Measurements from ENCODE around the gene UFC1. TPM values are rescaled to one million over a fixed set of nuclear protein-coding genes. Genes with fewer than 3 reads are reported as not detected.

Gene UFC1
- total and polyA plus RNA-seq, 2 of the 13 experiments (the other 11 are each of a cell fraction or from before 2014, with no cell fraction given): 72.8 to 85.2 TPM

DNA sequence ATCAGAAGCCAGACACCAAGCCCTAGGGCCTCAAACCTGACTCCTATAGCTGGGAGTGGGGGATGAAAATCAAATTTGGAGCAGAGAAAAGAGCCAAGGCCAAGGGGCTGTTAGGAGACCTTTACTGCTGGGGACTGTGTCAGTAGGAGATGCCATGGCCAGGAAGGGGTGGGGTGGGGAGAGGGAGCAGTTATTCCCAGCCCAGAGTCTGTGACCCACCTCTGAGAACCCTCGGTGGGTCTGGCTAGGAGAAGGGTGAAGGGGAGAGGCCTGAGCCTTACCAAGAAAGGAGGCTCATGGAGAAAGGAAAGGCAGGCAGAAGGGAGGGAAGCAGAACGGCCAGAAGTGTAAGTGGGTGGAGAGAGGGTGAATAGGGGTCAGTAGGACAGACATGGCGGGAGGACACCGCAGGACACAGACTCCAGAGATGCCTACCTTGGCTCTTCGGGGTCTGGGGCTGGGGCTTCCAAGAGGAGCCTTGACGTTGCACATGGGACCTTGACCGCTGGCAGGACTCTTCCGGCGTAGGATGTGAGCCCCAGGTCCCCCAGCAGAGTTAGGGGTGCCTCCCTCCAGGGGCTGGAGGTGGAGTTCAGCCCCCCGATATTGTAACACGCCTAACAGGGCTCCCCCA is 43.9 kb downstream of the UFC1 start:
- H3K9me3 ChIP-seq (ENCODE audit: low read length): no peaks in the 10 kb centered on the region
- intact Hi-C loops (cut with micrococcal nuclease; ENCODE audit: unreplicated experiment): loop anchor here (1.0 kb wide), 1 partner anchor 28 kb away; no protein-coding TSS in a partner anchor
- H3K9ac ChIP-seq (ENCODE audit: insufficient read depth, low read depth, low read length): peak overlapping the region; percentile 56
- ChIA-PET POLR2A (interaction anchor here (0.9 to 3.5 kb wide), 10 partner anchors 19 to 202 kb away, joined by 3 to 44 read pairs (median 4); partner anchors contain the start of genes APOA2, B4GALT3, PPOX and SDHC), CTCF (ENCODE audit: low intra/inter-chr PET ratio, low total read pairs) (no interaction called here)
- H3K27me3 ChIP-seq (ENCODE audit: control insufficient read depth in 1 of 2, insufficient read depth in 2 of 2, low read length in 2 of 2): no peaks in the 10 kb centered on the region; a peak in 1 of 5 replicates
- DNase-seq (ENCODE audit: low spot score) (no peak), ATAC-seq (no peak), FAIRE-seq (no peak)
- in situ Hi-C loops (cut with HindIII; ENCODE audit: extremely low pct_ligation_motif_present, low pct_unique_long_range_greater_than_20kb): loop anchor here (5.0 kb wide), 1 partner anchor 185 kb away; no protein-coding TSS in a partner anchor
- no peaks in the 10 kb centered on the region for H3K36me3 ChIP-seq (replicated peaks in 1 of 2; ENCODE audit: control insufficient read depth in 1 of 2, insufficient read depth in 2 of 2, low read length in 2 of 2)
- H3K4me3 ChIP-seq (replicated peaks in 1 of 3; ENCODE audit: insufficient read depth in 1 of 3, low read depth in 2 of 3, low read length in 3 of 3): peak overlapping the region; percentile 54 to 85 (median 56)
- peak overlapping the region; percentile 98 for H3K4me2 ChIP-seq (ENCODE audit: low read depth, low read length)
- peaks cover 69% of the 10 kb centered on the region for H3K4me1 ChIP-seq (ENCODE audit: insufficient read depth, low read length)
- no peaks in the 10 kb centered on the region for H4K20me1 ChIP-seq (ENCODE audit: insufficient read depth, low read length)
- peaks cover 3% of the 10 kb centered on the region for H3K79me2 ChIP-seq (ENCODE audit: insufficient read depth, low read length)
- no TSS peak for BruUV-seq (replicated peaks)
- H2AFZ ChIP-seq (ENCODE audit: low read length): no peak overlapping the region
- TF ChIP-seq SNAI1 (CRISPR knock-in tag; IDR thresholded peaks at IDR 0.05; ENCODE audit: borderline replicate concordance) (0 out of 2 replicates have a peak, but pooled peaks have one; percentile 36), IRF2 (CRISPR knock-in tag; IDR thresholded peaks at IDR 0.05) (no peak), KLF11 (CRISPR knock-in tag; IDR thresholded peaks at IDR 0.05) (no peak), ARHGAP35 (CRISPR knock-in tag; IDR thresholded peaks at IDR 0.05; ENCODE audit: borderline replicate concordance) (no peak), MATR3 (CRISPR knock-in tag; IDR thresholded peaks at IDR 0.05) (no peak), ARNT2 (CRISPR knock-in tag; IDR thresholded peaks at IDR 0.05; ENCODE audit: low read depth) (0 out of 2 replicates have a peak, but pooled peaks have one; percentile 7), ZNF776 (CRISPR knock-in tag; IDR thresholded peaks at IDR 0.05) (0 out of 2 replicates have a peak, but pooled peaks have one; percentile 53)
- TF ChIP-seq, protein P1, sequence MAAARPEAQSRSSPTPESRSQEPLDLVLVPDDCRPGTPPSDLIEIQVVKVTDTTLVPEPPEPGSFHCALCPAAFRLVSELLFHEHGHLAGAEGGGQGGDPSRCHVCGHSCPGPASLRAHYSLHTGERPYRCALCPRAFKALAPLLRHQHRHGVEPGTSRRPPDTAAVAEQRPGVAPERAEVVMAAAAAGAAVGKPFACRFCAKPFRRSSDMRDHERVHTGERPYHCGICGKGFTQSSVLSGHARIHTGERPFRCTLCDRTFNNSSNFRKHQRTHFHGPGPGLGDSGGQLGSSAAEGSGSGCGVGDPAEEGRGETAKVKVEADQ (CRISPR knock-in tag; IDR thresholded peaks at IDR 0.05; ENCODE audit: borderline replicate concordance): no peak
- no peak overlapping the region for H3K27ac ChIP-seq (ENCODE audit: extremely low read length, insufficient read depth, low read length)
- WGBS (ENCODE audit: low lambda C conversion rate): 43% methylated on average over 5 of the region's 11 CpGs

Data from HepG2 (cell line).